Tibial artery (tissue), 4 donors: ENCODE data around the gene SAMD4A.

Experiments
- DNase-seq, 2 donors: peaks; one replicate each; pipeline ENCODE4 v3.0.0-alpha.2; 2019
- H3K27ac ChIP-seq, 2 donors: fragments of 200-600 bp; sonication (generic) in 1 of 2; 1 replicate in 1 of 2; 2 replicates in 1 of 2; pipeline ENCODE4 v1.5.1; 2018 to 2019; ENCODE audit warnings: mild to moderate bottlenecking in 1 of 2
- H3K27me3 ChIP-seq, 2 donors: fragments of 200-600 bp; sonication (generic) in 1 of 2; one replicate each; pipeline versions ENCODE4 v1.5.1 to v1.6.0; 2016 to 2019
- H3K36me3 ChIP-seq, 3 donors: fragments of 200-600 bp; sonication (generic) in 2 of 3; one replicate each; pipeline ENCODE4 v1.5.1; 2016 to 2019; ENCODE audit warnings: mild to moderate bottlenecking in 2 of 3
- H3K4me1 ChIP-seq, 4 donors: fragments of 200-600 bp; sonication (generic) in 2 of 4; 1 replicate in 3 of 4; 2 replicates in 1 of 4; pipeline ENCODE4 v1.5.1; 2016 to 2019
- H3K4me3 ChIP-seq, 2 donors: fragments of 200-600 bp; sonication (generic) in 1 of 2; 1 replicate in 1 of 2; 2 replicates in 1 of 2; pipeline ENCODE4 v1.5.1; 2018 to 2019; ENCODE audit warnings: mild to moderate bottlenecking in 2 of 2
- H3K9me3 ChIP-seq, 3 donors: fragments of 200-600 bp; sonication (generic) in 1 of 3; one replicate each; pipeline ENCODE4 v1.5.1; 2016 to 2019
- intact Hi-C: fragments of 100-400 bp; cut with DNase I; formaldehyde crosslinking; loops from one replicate; pipeline ENCODE4 v1.15.0; 2023; ENCODE audit warnings: low total_unique reads
- TF ChIP-seq, protein P1 (sequence below), 2 experiments: fragments of 200-600 bp in 1 of 2; fragments of 450-650 bp in 1 of 2; IDR thresholded peaks; one replicate each; pipeline ENCODE4 v1.5.1; 2017 to 2019; ENCODE audit warnings: antibody characterized with exemption in 2 of 2, mild to moderate bottlenecking in 1 of 2, moderate library complexity in 1 of 2

The SAMD4A gene

DNA sequence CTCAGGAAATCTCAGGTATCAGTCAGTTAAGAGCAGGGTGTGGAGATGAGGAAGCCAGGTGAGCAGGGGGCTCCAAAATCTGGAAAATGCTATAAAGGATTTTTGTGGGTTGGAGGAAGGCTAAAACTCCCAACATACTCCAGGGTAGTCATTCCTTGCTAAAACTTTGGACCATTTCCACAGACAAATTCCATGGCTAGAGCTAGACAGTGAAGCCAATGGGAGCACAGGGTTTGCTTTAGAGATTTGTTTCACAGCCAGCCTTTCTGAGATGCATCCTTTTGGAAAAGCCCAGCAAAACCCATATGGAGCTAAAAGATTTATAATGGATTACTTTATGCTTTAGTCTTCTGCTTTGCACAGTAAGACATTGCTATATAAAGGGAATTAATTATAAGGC is 146.5 kb downstream of the SAMD4A start:
- peaks cover 0 to 98% (median 45%) of the 10 kb centered on the region in 4 donors for H3K4me1 ChIP-seq
- no peak for DNase-seq
- intact Hi-C loops = no loop called here

DNA sequence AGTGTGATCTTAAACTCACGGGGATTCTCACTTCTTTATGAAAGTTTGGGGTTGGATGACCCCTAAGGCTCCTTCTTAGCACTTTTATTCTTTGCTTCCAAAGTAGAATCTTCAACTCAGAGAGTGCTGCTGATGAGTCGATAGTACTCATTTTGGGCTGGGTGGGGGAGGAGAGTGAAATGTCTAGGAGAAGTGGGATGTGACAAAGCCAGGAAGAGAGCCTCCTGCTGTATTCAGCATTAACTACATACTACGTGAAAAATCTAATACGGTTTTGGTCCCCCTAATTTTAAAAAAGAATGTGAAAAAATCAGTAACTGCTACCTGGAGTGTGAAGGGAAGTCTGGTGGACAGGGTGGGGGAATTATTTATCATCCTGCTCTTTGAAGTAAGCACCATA is 148.3 kb downstream of the SAMD4A start:
- DNase-seq = no peak
- Histone ChIP-seq H3K4me3 (no peak overlapping the region), H3K27ac (peak overlapping the region; percentile 84 to 86), H3K4me1 (peaks cover 0 to 98% (median 49%) of the 10 kb centered on the region in 4 donors), H3K27me3 (no peaks in the 10 kb centered on the region), H3K9me3 (no peaks in the 10 kb centered on the region), H3K36me3 (no peaks in the 10 kb centered on the region)
- TF ChIP-seq, protein P1, sequence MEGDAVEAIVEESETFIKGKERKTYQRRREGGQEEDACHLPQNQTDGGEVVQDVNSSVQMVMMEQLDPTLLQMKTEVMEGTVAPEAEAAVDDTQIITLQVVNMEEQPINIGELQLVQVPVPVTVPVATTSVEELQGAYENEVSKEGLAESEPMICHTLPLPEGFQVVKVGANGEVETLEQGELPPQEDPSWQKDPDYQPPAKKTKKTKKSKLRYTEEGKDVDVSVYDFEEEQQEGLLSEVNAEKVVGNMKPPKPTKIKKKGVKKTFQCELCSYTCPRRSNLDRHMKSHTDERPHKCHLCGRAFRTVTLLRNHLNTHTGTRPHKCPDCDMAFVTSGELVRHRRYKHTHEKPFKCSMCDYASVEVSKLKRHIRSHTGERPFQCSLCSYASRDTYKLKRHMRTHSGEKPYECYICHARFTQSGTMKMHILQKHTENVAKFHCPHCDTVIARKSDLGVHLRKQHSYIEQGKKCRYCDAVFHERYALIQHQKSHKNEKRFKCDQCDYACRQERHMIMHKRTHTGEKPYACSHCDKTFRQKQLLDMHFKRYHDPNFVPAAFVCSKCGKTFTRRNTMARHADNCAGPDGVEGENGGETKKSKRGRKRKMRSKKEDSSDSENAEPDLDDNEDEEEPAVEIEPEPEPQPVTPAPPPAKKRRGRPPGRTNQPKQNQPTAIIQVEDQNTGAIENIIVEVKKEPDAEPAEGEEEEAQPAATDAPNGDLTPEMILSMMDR (IDR thresholded peaks at IDR 0.05) = peak in 1 of 2 experiments; percentile 11
- intact Hi-C loops = no loop called here

More for the DNA sequence above, 146.5 kb downstream of the SAMD4A start:
- Histone ChIP-seq H3K27ac (peak overlapping the region; percentile 84 to 86), H3K36me3 (no peaks in the 10 kb centered on the region), H3K27me3 (no peaks in the 10 kb centered on the region), H3K9me3 (no peaks in the 10 kb centered on the region), H3K4me3 (no peak overlapping the region)
- TF ChIP-seq, protein P1 (IDR thresholded peaks at IDR 0.05) = no peak

DNA sequence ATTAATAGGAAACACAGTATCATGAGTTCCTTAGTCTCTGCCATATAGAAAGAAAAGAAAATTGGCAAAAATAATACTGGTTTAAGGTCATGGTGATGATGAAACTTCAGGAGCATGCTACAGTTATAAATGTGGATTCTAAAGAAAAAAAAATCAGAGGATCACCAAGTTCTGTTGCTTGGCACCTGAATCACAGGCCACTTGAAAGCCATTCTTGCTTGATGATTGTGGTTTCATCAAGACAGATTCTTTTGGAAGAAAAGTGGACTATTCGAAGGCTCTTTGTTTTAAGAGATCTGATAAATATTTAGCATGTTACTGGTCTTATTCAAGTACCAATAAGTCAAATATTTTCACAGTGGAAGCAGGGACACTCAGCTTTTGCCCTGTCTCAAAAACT is 148.9 kb downstream of the SAMD4A start:
- H3K4me1 ChIP-seq = peaks cover 0 to 92% (median 49%) of the 10 kb centered on the region in 4 donors

GRCh38 chr14:54716862-54717261 is 149.9 kb downstream of the SAMD4A start:
- Histone ChIP-seq H3K9me3 (no peaks in the 10 kb centered on the region), H3K27ac (peak overlapping the region in 1 of 2 donors; percentile 59), H3K36me3 (no peaks in the 10 kb centered on the region), H3K4me3 (no peak overlapping the region), H3K4me1 (peaks cover 0 to 91% (median 45%) of the 10 kb centered on the region in 4 donors), H3K27me3 (no peaks in the 10 kb centered on the region)
- intact Hi-C loops = no loop called here
- TF ChIP-seq, protein P1 (IDR thresholded peaks at IDR 0.05) = no peak
- no peak for DNase-seq

More for the DNA sequence above, 148.9 kb downstream of the SAMD4A start:
- no peaks in the 10 kb centered on the region for H3K36me3 ChIP-seq
- no peak for DNase-seq
- peak overlapping the region; percentile 84 to 86 for H3K27ac ChIP-seq
- H3K27me3 ChIP-seq = no peaks in the 10 kb centered on the region
- TF ChIP-seq, protein P1 (IDR thresholded peaks at IDR 0.05) = no peak
- intact Hi-C loops = no loop called here
- no peaks in the 10 kb centered on the region for H3K9me3 ChIP-seq
- H3K4me3 ChIP-seq = no peak overlapping the region

DNA sequence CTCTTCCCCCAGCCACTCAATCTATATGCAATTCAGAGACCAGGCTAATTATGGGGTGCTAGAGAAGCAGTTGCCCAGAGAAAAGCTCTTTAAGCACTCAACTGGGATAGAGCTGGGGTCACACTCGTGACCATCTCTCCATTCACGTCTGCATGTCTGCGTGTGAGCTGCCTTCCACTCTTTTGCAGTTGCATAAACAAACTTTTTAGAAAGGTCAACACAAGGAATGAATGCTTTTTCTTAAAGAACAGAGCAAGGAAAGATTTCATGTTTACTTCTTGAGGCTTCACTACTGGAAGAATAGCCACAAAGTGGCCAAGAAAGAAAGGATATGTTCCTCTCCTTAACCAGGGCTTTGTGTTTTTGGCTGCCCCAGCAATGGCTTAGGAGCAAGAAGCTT is 151.1 kb downstream of the SAMD4A start:
- intact Hi-C loops = no loop called here
- H3K9me3 ChIP-seq = no peaks in the 10 kb centered on the region
- peak overlapping the region; percentile 32 to 59 for H3K27ac ChIP-seq
- peaks cover 0 to 81% (median 35%) of the 10 kb centered on the region in 4 donors for H3K4me1 ChIP-seq
- TF ChIP-seq, protein P1 (IDR thresholded peaks at IDR 0.05) = no peak
- no peaks in the 10 kb centered on the region for H3K36me3 ChIP-seq
- no peaks in the 10 kb centered on the region for H3K27me3 ChIP-seq
- no peak for DNase-seq
- no peak overlapping the region for H3K4me3 ChIP-seq

GRCh38 chr14:54719406-54719805 is 152.5 kb downstream of the SAMD4A start:
- peak overlapping the region; percentile 5 to 59 for H3K27ac ChIP-seq

More at GRCh38 chr14:54719406-54719805, 152.5 kb downstream of the SAMD4A start:
- DNase-seq = no peak
- Histone ChIP-seq H3K27me3 (no peaks in the 10 kb centered on the region), H3K36me3 (no peaks in the 10 kb centered on the region), H3K9me3 (no peaks in the 10 kb centered on the region), H3K4me1 (peaks cover 0 to 72% (median 25%) of the 10 kb centered on the region in 4 donors), H3K4me3 (no peak overlapping the region)
- intact Hi-C loops = no loop called here
- TF ChIP-seq, protein P1 (IDR thresholded peaks at IDR 0.05) = no peak
